HEK293 (cell line): Measurements from ENCODE around the gene HEXIM1.

ENCODE experiments used
- CTCF ChIP-seq: fragments of 450-650 bp; formaldehyde crosslinking; IDR thresholded peaks from 2 replicates; pipeline ENCODE4 v1.5.1; 2016; ENCODE audit warnings: missing biosample characterization, missing genetic modification characterization
- REST ChIP-seq: fragments of 450-650 bp; formaldehyde crosslinking; IDR thresholded peaks from 2 replicates; pipeline ENCODE4 v1.5.1; 2016; ENCODE audit warnings: missing biosample characterization, missing genetic modification characterization
- ZNF23 ChIP-seq: fragments of 450-650 bp; formaldehyde crosslinking; IDR thresholded peaks from 2 replicates; pipeline ENCODE4 v1.5.1; 2016; ENCODE audit warnings: missing biosample characterization, missing genetic modification characterization, borderline replicate concordance
- ZNF404 ChIP-seq: fragments of 450-650 bp; formaldehyde crosslinking; IDR thresholded peaks from 2 replicates; pipeline ENCODE4 v1.5.1; 2017; ENCODE audit warnings: missing biosample characterization, missing genetic modification characterization
- ZNF544 ChIP-seq: fragments of 450-650 bp; formaldehyde crosslinking; IDR thresholded peaks from 2 replicates; pipeline ENCODE4 v1.5.0; 2017; ENCODE audit warnings: missing biosample characterization, missing genetic modification characterization
- ZNF549 ChIP-seq: fragments of 450-650 bp; IDR thresholded peaks from 2 replicates; pipeline ENCODE4 v1.5.1; 2018; ENCODE audit warnings: missing biosample characterization, missing genetic modification characterization, mild to moderate bottlenecking, inconsistent platforms, moderate library complexity
- ZNF558 ChIP-seq: fragments of 450-650 bp; formaldehyde crosslinking; IDR thresholded peaks from 2 replicates; pipeline ENCODE4 v1.5.1; 2016; ENCODE audit warnings: missing biosample characterization, missing genetic modification characterization
- ZNF777 ChIP-seq: fragments of 450-650 bp; formaldehyde crosslinking; IDR thresholded peaks from 2 replicates; pipeline ENCODE4 v1.5.1; 2017; ENCODE audit warnings: missing biosample characterization, missing genetic modification characterization, borderline replicate concordance
- ZNF792 ChIP-seq: fragments of 450-650 bp; formaldehyde crosslinking; IDR thresholded peaks from 2 replicates; pipeline ENCODE4 v1.5.1; 2016; ENCODE audit warnings: missing biosample characterization, missing genetic modification characterization

GRCh38 chr17:45102856-45103255 lies 45.4 kb upstream of the HEXIM1 start:
- TF ChIP-seq ZNF23 (tag by site-specific recombination): no peak
- no peak for TF ChIP-seq CTCF (tag by site-specific recombination)
- TF ChIP-seq ZNF549 (tag by site-specific recombination): no peak
- TF ChIP-seq ZNF792 (tag by site-specific recombination): no peak
- TF ChIP-seq ZNF404 (tag by site-specific recombination): no peak
- no peak for TF ChIP-seq ZNF558 (tag by site-specific recombination)
- no peak for TF ChIP-seq ZNF777 (tag by site-specific recombination)
- TF ChIP-seq ZNF544 (tag by site-specific recombination): no peak
- no peak for TF ChIP-seq REST
